Neuronal stem cell (in vitro differentiated cells): ENCODE measurements around the gene CFAP300.
A peak's percentile ranks its signal among the peaks of the same experiment; 100 is the strongest.

Experiments used
- DNase-seq: peaks from one replicate; pipeline ENCODE4 v3.0.0-alpha.2; 2013; ENCODE audit warnings: low spot score
- H2AFZ ChIP-seq: one replicate; pipeline ENCODE4 v1.6.1; 2013; ENCODE audit warnings: mild to moderate bottlenecking, low read length, inconsistent platforms
- H2AK5ac ChIP-seq: 2 replicates; pipeline ENCODE4 v1.6.1; 2013; ENCODE audit warnings: low read depth, mild to moderate bottlenecking, inconsistent platforms, low read length, moderate library complexity, mixed read lengths
- H2BK120ac ChIP-seq: 2 replicates; pipeline ENCODE4 v1.6.1; 2013; ENCODE audit warnings: low read depth, mild to moderate bottlenecking, inconsistent platforms, low read length, moderate library complexity, mixed read lengths
- H2BK12ac ChIP-seq: one replicate; pipeline ENCODE4 v1.6.1; 2013; ENCODE audit warnings: low read length, inconsistent platforms
- H2BK15ac ChIP-seq: 2 replicates; pipeline ENCODE4 v1.6.1; 2013; ENCODE audit warnings: mild to moderate bottlenecking, low read length, inconsistent platforms, mixed read lengths
- H2BK5ac ChIP-seq: one replicate; pipeline ENCODE4 v1.6.1; 2013; ENCODE audit warnings: inconsistent platforms, mild to moderate bottlenecking, low read length, moderate library complexity
- H3K14ac ChIP-seq: one replicate; pipeline ENCODE4 v1.6.1; 2013; ENCODE audit warnings: low read length, inconsistent platforms
- H3K18ac ChIP-seq: 2 replicates; pipeline ENCODE4 v1.6.1; 2013; ENCODE audit warnings: low read length, inconsistent platforms
- H3K23ac ChIP-seq: 2 replicates; pipeline ENCODE4 v1.6.1; 2013; ENCODE audit warnings: low read depth, mild to moderate bottlenecking, mixed read lengths, low read length, inconsistent platforms; ENCODE audit not compliant: poor library complexity
- H3K27ac ChIP-seq: replicated peaks from 3 replicates; pipeline ENCODE4 v1.5.1; 2013; ENCODE audit warnings: low read length, inconsistent platforms
- H3K27me3 ChIP-seq, 3 experiments: 2 replicates each; pipeline ENCODE4 v1.6.1; 2013; ENCODE audit warnings: low read length in 3 of 3, mild to moderate bottlenecking in 2 of 3, inconsistent platforms in 1 of 3, low read depth in 1 of 3, mixed read lengths in 1 of 3, moderate library complexity in 1 of 3; ENCODE audit not compliant: control insufficient read depth in 3 of 3, insufficient read depth in 3 of 3
- H3K36me3 ChIP-seq, 2 donors: replicated peaks in 1 of 2; 2 replicates each; pipeline ENCODE4 v1.6.1; 2013; ENCODE audit warnings: low read length in 2 of 2; ENCODE audit not compliant: control insufficient read depth in 2 of 2, insufficient read depth in 2 of 2
- H3K4ac ChIP-seq: 2 replicates; pipeline ENCODE4 v1.6.1; 2013; ENCODE audit warnings: inconsistent platforms, mild to moderate bottlenecking, low read length, moderate library complexity
- H3K4me1 ChIP-seq, 2 donors: 1 replicate in 1 of 2; 2 replicates in 1 of 2; pipeline ENCODE4 v1.6.1; 2013; ENCODE audit warnings: low read length in 2 of 2, low read depth in 1 of 2; ENCODE audit not compliant: control insufficient read depth in 2 of 2, insufficient read depth in 1 of 2
- H3K4me2 ChIP-seq: one replicate; pipeline ENCODE4 v1.6.1; 2013; ENCODE audit warnings: mild to moderate bottlenecking, low read length, inconsistent platforms; ENCODE audit not compliant: insufficient read depth, poor library complexity, severe bottlenecking
- H3K4me3 ChIP-seq, 2 donors: 2 replicates each; pipeline ENCODE4 v1.5.1; 2013; ENCODE audit warnings: low read length in 2 of 2, mild to moderate bottlenecking in 2 of 2, inconsistent platforms in 1 of 2, moderate library complexity in 1 of 2
- H3K79me1 ChIP-seq: one replicate; pipeline ENCODE4 v1.6.1; 2013; ENCODE audit warnings: low read depth, mild to moderate bottlenecking, inconsistent platforms, low read length, moderate library complexity
- H3K9ac ChIP-seq: one replicate; pipeline ENCODE4 v1.6.1; 2013; ENCODE audit warnings: mild to moderate bottlenecking, low read depth, low read length, inconsistent platforms; ENCODE audit not compliant: poor library complexity
- H3K9me3 ChIP-seq, 2 donors: replicated peaks in 1 of 2; 2 replicates each; pipeline versions ENCODE3 to v1.6.1; 2013; ENCODE audit warnings: low read length in 2 of 2, mild to moderate bottlenecking in 2 of 2, inconsistent platforms in 1 of 2, low read depth in 1 of 2, mixed read lengths in 1 of 2, moderate library complexity in 1 of 2; ENCODE audit not compliant: control insufficient read depth in 2 of 2, insufficient read depth in 1 of 2
- H4K8ac ChIP-seq: one replicate; pipeline ENCODE4 v1.6.1; 2013; ENCODE audit warnings: low read depth, mild to moderate bottlenecking, inconsistent platforms, low read length, moderate library complexity
- H4K91ac ChIP-seq: one replicate; pipeline ENCODE4 v1.6.1; 2013; ENCODE audit warnings: low read length, low read depth, mild to moderate bottlenecking, inconsistent platforms; ENCODE audit not compliant: poor library complexity
- WGBS, 2 donors: extraction: QIAGEN DNeasy Blood & Tissue Kit; methylation state at CpG; one replicate each; pipeline ENCODE4 v1.1.7; 2013; ENCODE audit warnings: missing lambda C conversion rate in 2 of 2, mixed read lengths in 1 of 2; ENCODE audit not compliant: insufficient read length in 2 of 2, insufficient replicate concordance in 1 of 2; ENCODE audit errors: extremely low coverage in 2 of 2; 5-methylcytosine and 5-hydroxymethylcytosine counted together

The CFAP300 gene

GRCh38 chr11:102111787-102112508 is 64.7 kb downstream of the CFAP300 start:
- Histone ChIP-seq H2BK5ac (no peak overlapping the region), H3K9me3 (no peaks in the 10 kb centered on the region), H3K4me1 (peaks cover 2 to 22% of the 10 kb centered on the region in 2 donors), H2AFZ (peak overlapping the region; percentile 70), H4K8ac (no peak overlapping the region), H3K4me2 (peak overlapping the region; percentile 64), H3K36me3 (peaks cover 2 to 27% of the 10 kb centered on the region in 2 donors), H3K27ac (peak overlapping the region; percentile 85), H3K9ac (no peak overlapping the region), H2BK15ac (peak overlapping the region; percentile 26), H3K4me3 (peak overlapping the region; percentile 58 to 92), H3K79me1 (no peaks in the 10 kb centered on the region), H2BK12ac (no peak overlapping the region), H2AK5ac (no peak overlapping the region), H4K91ac (no peak overlapping the region), H2BK120ac (no peak overlapping the region), H3K14ac (peak overlapping the region; percentile 31), H3K4ac (no peak overlapping the region), H3K23ac (no peak overlapping the region), H3K27me3 (no peaks in the 10 kb centered on the region), H3K18ac (peak overlapping the region; percentile 74)
- no peak for DNase-seq
- no CpG with 5 or more reads among the region's 20 CpGs for WGBS, 2 donors

- Histone ChIP-seq H3K9me3 (no peaks in the 10 kb centered on the region), H3K79me1 (no peaks in the 10 kb centered on the region), H3K9ac (no peak overlapping the region), H2AFZ (no peak overlapping the region), H2BK120ac (no peak overlapping the region), H3K27me3 (peaks cover 0 to 1% (median 0%) of the 10 kb centered on the region in 3 experiments), H3K14ac (no peak overlapping the region), H2AK5ac (no peak overlapping the region), H3K4me2 (peak overlapping the region; percentile 40), H4K91ac (no peak overlapping the region), H2BK12ac (no peak overlapping the region), H2BK15ac (no peak overlapping the region), H3K23ac (no peak overlapping the region), H3K18ac (no peak overlapping the region), H3K36me3 (peaks cover 3 to 32% of the 10 kb centered on the region in 2 donors), H3K4ac (no peak overlapping the region), H3K4me1 (peaks cover 3 to 23% of the 10 kb centered on the region in 2 donors), H2BK5ac (no peak overlapping the region), H3K27ac (no peak overlapping the region), H3K4me3 (peak overlapping the region; percentile 12 to 58), H4K8ac (no peak overlapping the region)
- no CpG with 5 or more reads among the region's 5 CpGs for WGBS, 2 donors
- DNase-seq = no peak
Measured at GRCh38 chr11:102112509-102112821, 65.2 kb downstream of the CFAP300 start.

- Histone ChIP-seq H3K4me1 (peaks cover 6 to 35% of the 10 kb centered on the region in 2 donors), H3K27me3 (peaks cover 0 to 2% (median 0%) of the 10 kb centered on the region in 3 experiments), H2BK15ac (no peak overlapping the region), H3K18ac (no peak overlapping the region), H2BK120ac (no peak overlapping the region), H4K91ac (no peak overlapping the region), H3K27ac (no peak overlapping the region), H3K9ac (no peak overlapping the region), H3K4me2 (no peak overlapping the region), H3K4ac (no peak overlapping the region), H3K9me3 (no peaks in the 10 kb centered on the region), H3K36me3 (peaks cover 3 to 46% of the 10 kb centered on the region in 2 donors), H2BK5ac (no peak overlapping the region), H2AK5ac (no peak overlapping the region), H3K23ac (no peak overlapping the region), H3K79me1 (peaks cover 1% of the 10 kb centered on the region), H3K14ac (no peak overlapping the region), H4K8ac (no peak overlapping the region), H2AFZ (no peak overlapping the region), H2BK12ac (no peak overlapping the region), H3K4me3 (no peak overlapping the region)
- DNase-seq = no peak
- no CpG with 5 or more reads among the region's 4 CpGs for WGBS, 2 donors
Measured at GRCh38 chr11:102114032-102114431, 66.8 kb downstream of the CFAP300 start.

GRCh38 chr11:102115557-102115956 is 68.3 kb downstream of the CFAP300 start:
- no peak overlapping the region for H4K8ac ChIP-seq
- peaks cover 2% of the 10 kb centered on the region for H3K79me1 ChIP-seq
- H3K36me3 ChIP-seq = peaks cover 3 to 46% of the 10 kb centered on the region in 2 donors
- no peak overlapping the region for H3K23ac ChIP-seq
- H3K4me2 ChIP-seq = no peak overlapping the region
- peaks cover 11 to 49% of the 10 kb centered on the region in 2 donors for H3K4me1 ChIP-seq
- peak; percentile 45 for DNase-seq
- H2AK5ac ChIP-seq = no peak overlapping the region
- no peak overlapping the region for H2BK12ac ChIP-seq
- H2BK15ac ChIP-seq = no peak overlapping the region
- H3K27me3 ChIP-seq = peaks cover 0 to 2% (median 0%) of the 10 kb centered on the region in 3 experiments
- no peak overlapping the region for H3K27ac ChIP-seq
- no peak overlapping the region for H2AFZ ChIP-seq
- no peak overlapping the region for H3K4ac ChIP-seq
- no peak overlapping the region for H2BK5ac ChIP-seq
- no peak overlapping the region for H3K14ac ChIP-seq
- no peak overlapping the region for H3K9ac ChIP-seq
- H4K91ac ChIP-seq = no peak overlapping the region
- no peak overlapping the region for H2BK120ac ChIP-seq
- no peak overlapping the region for H3K18ac ChIP-seq
- H3K9me3 ChIP-seq = no peaks in the 10 kb centered on the region
- H3K4me3 ChIP-seq = no peak overlapping the region
